ENCODE measurements around the gene MTR.

Gene MTR

DNA sequence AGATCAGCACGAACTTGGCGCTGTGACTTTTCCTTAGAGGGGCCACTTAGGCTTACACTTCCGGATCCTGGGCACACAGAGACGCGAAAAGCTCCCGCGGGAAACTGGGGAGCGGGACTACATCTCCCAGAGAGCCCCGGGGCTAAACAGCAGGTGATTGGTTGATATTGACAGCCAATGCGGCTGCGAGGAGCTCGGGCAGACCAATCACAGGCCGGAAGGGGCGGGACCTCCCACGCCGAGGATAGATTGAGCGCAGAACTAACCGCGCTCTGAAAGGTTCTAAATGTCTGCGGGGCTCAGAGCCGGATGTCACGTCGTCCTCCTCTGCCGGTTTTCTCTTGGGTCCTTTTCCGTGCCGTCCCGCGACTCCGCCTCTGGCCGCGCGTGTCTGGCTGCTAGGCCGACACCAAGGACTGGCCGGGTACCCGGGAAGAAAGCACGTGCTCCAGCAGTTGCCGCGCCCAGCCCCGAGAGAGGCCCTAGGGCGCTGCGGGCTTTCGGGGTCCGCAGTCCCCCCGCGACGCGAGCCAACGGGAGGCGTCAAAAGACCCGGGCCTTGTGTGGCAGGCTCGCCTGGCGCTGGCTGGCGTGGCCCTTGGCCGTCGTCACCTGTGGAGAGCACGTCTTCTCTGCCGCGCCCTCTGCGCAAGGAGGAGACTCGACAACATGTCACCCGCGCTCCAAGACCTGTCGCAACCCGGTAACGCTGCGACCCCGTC lies at the start of gene MTR:
Gene MTR, plus strand, starts transcription at position 258 of the 722 bp plus-strand sequence. Its CDS starts 412 bp downstream, at position 670.
- DNase-seq, result peak; percentile 94 to 97

DNA sequence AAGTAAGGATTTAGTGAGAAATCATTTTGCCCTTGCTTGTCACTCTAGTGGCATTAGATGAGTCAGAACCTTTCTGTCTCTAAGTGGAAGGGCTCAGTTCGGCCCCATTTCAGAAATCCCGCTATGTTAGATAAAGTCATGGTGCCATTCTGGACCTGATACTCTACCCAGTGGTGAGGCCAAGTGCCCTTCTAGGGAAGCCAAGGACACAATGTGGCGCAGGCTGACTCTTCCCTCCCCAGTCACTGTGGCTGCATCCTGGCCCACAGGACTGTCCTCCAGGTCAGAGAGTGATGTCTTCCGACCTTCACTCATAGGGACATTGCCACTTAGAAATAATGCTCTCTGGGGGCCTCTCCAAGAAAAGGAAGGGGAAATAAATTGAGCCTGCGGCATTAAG lies 48.3 kb upstream of the MTR start:
- DNase-seq, result no peak

GRCh38 chr1:236747311-236747985 lies 47.6 kb upstream of the MTR start:
- no peak for DNase-seq

- no peak for DNase-seq
Measured at GRCh38 chr1:236748268-236748870, 46.7 kb upstream of the MTR start.

DNA sequence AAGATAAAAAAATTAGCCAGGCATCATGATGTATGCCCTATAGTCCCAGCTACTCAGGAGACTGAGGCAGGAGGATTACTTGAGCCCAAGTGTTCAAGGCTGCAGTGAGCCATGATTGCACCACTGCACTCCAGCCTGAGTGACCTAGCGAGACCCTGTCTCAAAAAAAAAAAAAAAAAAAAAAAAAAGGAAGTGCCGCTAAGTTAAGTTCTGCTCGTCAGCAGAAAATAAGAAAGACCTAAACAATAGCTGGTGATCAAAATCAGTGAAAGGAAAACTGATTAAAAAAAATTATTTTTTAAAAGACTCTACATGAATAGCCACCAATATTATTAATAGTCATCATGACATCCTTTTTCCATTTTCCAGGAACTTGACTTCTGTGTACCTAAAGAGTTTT lies 44.2 kb upstream of the MTR start:
- DNase-seq, result no peak

- no peak for DNase-seq
Measured at GRCh38 chr1:236751385-236751784, 43.7 kb upstream of the MTR start.

DNA sequence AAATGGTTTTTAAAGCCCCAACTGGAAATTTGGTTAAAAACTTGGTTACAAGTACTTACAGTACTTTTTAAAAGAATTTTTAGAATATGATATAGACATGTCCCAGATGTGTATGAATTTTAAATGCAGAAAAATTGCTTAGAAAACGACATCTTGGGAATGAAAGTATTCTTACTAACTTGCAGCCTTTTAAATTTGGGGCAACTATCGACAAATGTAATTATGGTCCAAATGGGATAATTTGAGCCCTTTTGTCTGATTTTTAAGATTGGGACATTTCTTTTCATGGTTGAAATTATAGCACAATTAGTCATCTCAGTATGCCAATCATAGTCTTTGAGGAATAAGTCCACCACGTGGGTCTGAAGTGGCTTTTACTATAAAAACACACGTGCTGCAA lies 43.2 kb upstream of the MTR start:
- DNase-seq, result no peak

GRCh38 chr1:236753516-236753915 lies 41.6 kb upstream of the MTR start:
- no peak for DNase-seq

GRCh38 chr1:236753964-236754363 lies 41.1 kb upstream of the MTR start:
- DNase-seq, result no peak

GRCh38 chr1:236754525-236755210 lies 40.4 kb upstream of the MTR start:
- DNase-seq, result no peak

- no peak for DNase-seq
Measured at GRCh38 chr1:236757640-236758039, 37.5 kb upstream of the MTR start.

- DNase-seq, result peak in 1 of 2 donors; percentile 52
Measured at GRCh38 chr1:236759252-236759859, 35.7 kb upstream of the MTR start.

- DNase-seq, result no peak
Measured at GRCh38 chr1:236760480-236760879, 34.6 kb upstream of the MTR start.

GRCh38 chr1:236760986-236761385 lies 34.1 kb upstream of the MTR start:
- no peak for DNase-seq

- DNase-seq, result no peak
Measured at GRCh38 chr1:236761397-236762132, 33.5 kb upstream of the MTR start.

DNA sequence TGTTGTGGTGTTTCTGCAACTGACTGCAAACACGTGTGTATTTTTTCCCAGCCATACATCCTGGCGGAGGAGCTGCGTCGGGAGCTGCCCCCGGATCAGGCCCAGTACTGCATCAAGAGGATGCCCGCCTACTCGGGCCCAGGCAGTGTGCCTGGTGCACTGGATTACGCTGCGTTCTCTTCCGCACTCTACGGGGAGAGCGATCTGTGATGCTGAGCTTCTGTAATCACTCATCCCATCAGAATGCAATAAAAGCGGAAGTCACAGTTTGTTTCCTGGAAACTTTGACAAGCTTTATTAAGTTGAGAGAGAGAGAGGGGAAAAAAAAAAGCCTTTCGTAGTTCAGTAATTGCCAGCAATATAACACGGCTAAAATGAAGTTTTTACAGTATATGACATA lies 32.7 kb upstream of the MTR start:
- DNase-seq, result no peak

DNA sequence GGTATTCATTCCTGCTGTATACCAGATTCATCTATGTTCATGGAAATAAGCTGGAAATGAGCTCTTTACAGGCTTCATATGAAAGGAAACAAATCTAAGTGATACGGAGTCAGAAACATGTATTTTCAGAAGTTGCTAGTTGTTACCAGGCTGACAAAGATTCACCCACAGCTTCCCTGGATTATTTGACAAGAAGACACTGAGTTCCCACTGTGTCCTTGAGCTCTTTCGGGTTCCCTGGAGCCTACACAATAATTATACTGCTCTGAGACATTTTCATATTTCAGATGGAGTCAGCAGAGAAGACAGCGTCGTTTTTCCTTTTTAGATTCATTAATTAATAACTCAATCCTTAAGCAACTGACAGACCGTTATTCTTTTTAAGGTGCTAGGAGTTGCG lies 29.3 kb upstream of the MTR start:
- DNase-seq, result no peak

DNA sequence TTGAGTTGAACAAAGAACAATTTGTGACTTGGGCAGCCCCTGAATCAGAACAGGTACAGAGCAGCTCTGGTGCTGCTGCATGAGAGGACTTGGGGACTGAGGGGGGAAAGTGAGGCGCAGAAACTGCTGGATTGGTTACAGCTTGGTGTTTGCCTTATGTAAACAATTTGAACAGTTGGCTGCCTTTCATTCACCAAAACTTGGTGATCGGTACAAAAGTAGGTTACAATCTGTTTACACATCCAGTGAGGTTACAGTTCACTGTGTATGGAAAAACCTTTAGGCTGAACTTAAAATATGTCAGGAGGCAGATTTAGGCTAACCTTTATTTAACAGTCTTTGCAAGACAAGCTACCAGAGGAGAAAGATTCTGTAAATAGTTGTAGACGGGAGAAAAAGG lies 28.6 kb upstream of the MTR start:
- no peak for DNase-seq

DNA sequence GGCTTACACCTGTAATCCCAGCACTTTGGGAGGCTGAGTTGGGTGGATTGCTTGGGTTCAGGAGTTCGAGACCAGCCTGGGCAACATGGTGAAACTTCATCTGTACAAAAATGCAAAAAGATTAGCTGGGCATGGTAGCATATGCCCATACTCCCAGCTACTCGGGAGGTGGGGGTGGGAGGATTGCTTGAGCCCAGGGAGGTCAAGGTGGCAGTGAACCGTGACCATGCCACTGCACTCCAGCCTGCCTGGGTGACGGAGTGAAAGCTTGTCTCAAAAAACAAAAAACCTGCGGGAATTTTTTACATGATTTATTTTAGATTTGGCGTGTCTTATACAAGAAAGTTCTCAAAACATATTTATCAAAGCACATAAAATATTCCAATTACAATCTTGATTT lies 27.8 kb upstream of the MTR start:
- no peak for DNase-seq

- no peak for DNase-seq
Measured at GRCh38 chr1:236768601-236769000, 26.5 kb upstream of the MTR start.

- no peak for DNase-seq
Measured at GRCh38 chr1:236773919-236774318, 21.2 kb upstream of the MTR start.

GRCh38 chr1:236774926-236775325 lies 20.2 kb upstream of the MTR start:
- DNase-seq, result no peak

DNA sequence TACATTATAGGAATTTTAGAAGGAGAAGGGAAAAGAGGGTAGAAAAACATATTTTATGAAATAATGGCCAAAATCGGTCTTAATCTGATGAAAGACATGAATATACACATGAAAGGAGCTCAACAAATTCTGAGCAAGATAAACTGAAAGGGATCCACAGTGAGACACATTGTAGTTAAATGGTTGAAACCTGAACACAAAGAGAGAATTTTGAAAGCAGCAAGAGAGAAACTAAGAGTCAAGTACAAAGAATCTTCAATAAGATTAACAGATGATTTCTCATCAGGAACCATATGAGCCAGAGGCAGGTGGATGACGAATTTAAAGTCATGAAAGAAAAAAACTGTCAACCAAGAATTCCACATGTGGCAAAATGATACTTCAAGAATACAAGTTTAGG lies 15.8 kb upstream of the MTR start:
- no peak for DNase-seq
